ENCODE data around the gene ZFP69.
"Not testable (repeated sequence)": the region's sequence is repeated elsewhere in the genome, so short reads cannot be mapped to it uniquely, and the experiment has no call there.

Gene ZFP69

GRCh38 chr1:40462956-40463590 is 14.0 kb upstream of the ZFP69 start:
- H3K4me1 ChIP-seq (ENCODE audit: control insufficient read depth, insufficient read depth, low read length): no peaks in the 10 kb centered on the region
- peaks cover 35% of the 10 kb centered on the region for H3K9me3 ChIP-seq (ENCODE audit: control insufficient read depth, low read length)
- H3K27me3 ChIP-seq (ENCODE audit: control insufficient read depth, insufficient read depth, low read length): no peaks in the 10 kb centered on the region
- H3K4me3 ChIP-seq (ENCODE audit: low read length): no peak overlapping the region
- H3K9ac ChIP-seq (ENCODE audit: low read length): no peak overlapping the region
- H3K36me3 ChIP-seq (ENCODE audit: control insufficient read depth, insufficient read depth, low read length): no peaks in the 10 kb centered on the region

- Histone ChIP-seq H3K9ac (ENCODE audit: low read length) (no peak overlapping the region), H3K27me3 (ENCODE audit: control insufficient read depth, insufficient read depth, low read length) (no peaks in the 10 kb centered on the region), H3K9me3 (ENCODE audit: control insufficient read depth, low read length) (peaks cover 11% of the 10 kb centered on the region), H3K36me3 (ENCODE audit: control insufficient read depth, insufficient read depth, low read length) (no peaks in the 10 kb centered on the region), H3K4me1 (ENCODE audit: control insufficient read depth, insufficient read depth, low read length) (no peaks in the 10 kb centered on the region), H3K4me3 (ENCODE audit: low read length) (no peak overlapping the region)
Observed at GRCh38 chr1:40469327-40469726, 7.8 kb upstream of the ZFP69 start.

- Histone ChIP-seq H3K27me3 (ENCODE audit: control insufficient read depth, insufficient read depth, low read length) (no peaks in the 10 kb centered on the region), H3K4me3 (ENCODE audit: low read length) (no peak overlapping the region), H3K9me3 (ENCODE audit: control insufficient read depth, low read length) (no peaks in the 10 kb centered on the region), H3K36me3 (ENCODE audit: control insufficient read depth, insufficient read depth, low read length) (no peaks in the 10 kb centered on the region), H3K4me1 (ENCODE audit: control insufficient read depth, insufficient read depth, low read length) (no peaks in the 10 kb centered on the region), H3K9ac (ENCODE audit: low read length) (no peak overlapping the region)
Observed at GRCh38 chr1:40475268-40475667, 1.8 kb upstream of the ZFP69 start.

GRCh38 chr1:40477678-40478053 is 576 bp downstream of the ZFP69 start:
- peak overlapping the region; percentile 71 for H3K4me3 ChIP-seq (ENCODE audit: low read length)
- peak overlapping the region; percentile 83 for H3K9ac ChIP-seq (ENCODE audit: low read length)
- no peaks in the 10 kb centered on the region for H3K9me3 ChIP-seq (ENCODE audit: control insufficient read depth, low read length)
- H3K4me1 ChIP-seq (ENCODE audit: control insufficient read depth, insufficient read depth, low read length): no peaks in the 10 kb centered on the region
- H3K36me3 ChIP-seq (ENCODE audit: control insufficient read depth, insufficient read depth, low read length): no peaks in the 10 kb centered on the region
- H3K27me3 ChIP-seq (ENCODE audit: control insufficient read depth, insufficient read depth, low read length): no peaks in the 10 kb centered on the region

GRCh38 chr1:40478276-40478675 is 1.2 kb downstream of the ZFP69 start:
- Histone ChIP-seq H3K4me1 (ENCODE audit: control insufficient read depth, insufficient read depth, low read length) (no peaks in the 10 kb centered on the region), H3K36me3 (ENCODE audit: control insufficient read depth, insufficient read depth, low read length) (no peaks in the 10 kb centered on the region), H3K27me3 (ENCODE audit: control insufficient read depth, insufficient read depth, low read length) (no peaks in the 10 kb centered on the region), H3K9me3 (ENCODE audit: control insufficient read depth, low read length) (no peaks in the 10 kb centered on the region), H3K9ac (ENCODE audit: low read length) (no peak overlapping the region), H3K4me3 (ENCODE audit: low read length) (peak overlapping the region; percentile 71)

GRCh38 chr1:40479156-40479555 is 2.1 kb downstream of the ZFP69 start:
- Histone ChIP-seq H3K4me1 (ENCODE audit: control insufficient read depth, insufficient read depth, low read length) (no peaks in the 10 kb centered on the region), H3K9me3 (ENCODE audit: control insufficient read depth, low read length) (no peaks in the 10 kb centered on the region), H3K9ac (ENCODE audit: low read length) (no peak overlapping the region), H3K36me3 (ENCODE audit: control insufficient read depth, insufficient read depth, low read length) (no peaks in the 10 kb centered on the region), H3K27me3 (ENCODE audit: control insufficient read depth, insufficient read depth, low read length) (no peaks in the 10 kb centered on the region), H3K4me3 (ENCODE audit: low read length) (no peak overlapping the region)

- no peak overlapping the region for H3K4me3 ChIP-seq (ENCODE audit: low read length)
- H3K9ac ChIP-seq (ENCODE audit: low read length): no peak overlapping the region
- no peaks in the 10 kb centered on the region for H3K27me3 ChIP-seq (ENCODE audit: control insufficient read depth, insufficient read depth, low read length)
- H3K36me3 ChIP-seq (ENCODE audit: control insufficient read depth, insufficient read depth, low read length): no peaks in the 10 kb centered on the region
- no peaks in the 10 kb centered on the region for H3K4me1 ChIP-seq (ENCODE audit: control insufficient read depth, insufficient read depth, low read length)
- H3K9me3 ChIP-seq (ENCODE audit: control insufficient read depth, low read length): peaks cover 5% of the 10 kb centered on the region
Observed at GRCh38 chr1:40495315-40495903, 18.3 kb downstream of the ZFP69 start.

- not testable (repeated sequence) for H3K36me3 ChIP-seq (ENCODE audit: control insufficient read depth, insufficient read depth, low read length); H3K9me3 ChIP-seq (ENCODE audit: control insufficient read depth, low read length); H3K27me3 ChIP-seq (ENCODE audit: control insufficient read depth, insufficient read depth, low read length); H3K4me1 ChIP-seq (ENCODE audit: control insufficient read depth, insufficient read depth, low read length); H3K9ac ChIP-seq (ENCODE audit: low read length); H3K4me3 ChIP-seq (ENCODE audit: low read length)
Observed at GRCh38 chr1:40502651-40503050, 25.6 kb downstream of the ZFP69 start.

- Histone ChIP-seq H3K27me3 (ENCODE audit: control insufficient read depth, insufficient read depth, low read length) (no peaks in the 10 kb centered on the region), H3K36me3 (ENCODE audit: control insufficient read depth, insufficient read depth, low read length) (no peaks in the 10 kb centered on the region), H3K9me3 (ENCODE audit: control insufficient read depth, low read length) (no peaks in the 10 kb centered on the region), H3K4me1 (ENCODE audit: control insufficient read depth, insufficient read depth, low read length) (peaks cover 6% of the 10 kb centered on the region), H3K4me3 (ENCODE audit: low read length) (peak overlapping the region; percentile 43), H3K9ac (ENCODE audit: low read length) (peak overlapping the region; percentile 64)
Observed at GRCh38 chr1:40507973-40508372, 30.9 kb downstream of the ZFP69 start.

GRCh38 chr1:40508375-40509341 is 31.6 kb downstream of the ZFP69 start, which contains the start of gene EXO5:
EXO5 (plus strand) TSS chr1:40508767; CDS start chr1:40514545, 5,778 bp downstream.
- Histone ChIP-seq H3K9ac (ENCODE audit: low read length) (peak within 1 kb of the TSS; percentile 64), H3K36me3 (ENCODE audit: control insufficient read depth, insufficient read depth, low read length) (no peaks in the 10 kb centered on the region), H3K9me3 (ENCODE audit: control insufficient read depth, low read length) (no peaks in the 10 kb centered on the region), H3K4me1 (ENCODE audit: control insufficient read depth, insufficient read depth, low read length) (peaks cover 6% of the 10 kb centered on the region), H3K27me3 (ENCODE audit: control insufficient read depth, insufficient read depth, low read length) (no peaks in the 10 kb centered on the region), H3K4me3 (ENCODE audit: low read length) (peak within 1 kb of the TSS; percentile 43)

GRCh38 chr1:40519517-40519916 is 42.4 kb downstream of the ZFP69 start:
- Histone ChIP-seq H3K9me3 (ENCODE audit: control insufficient read depth, low read length) (peaks cover 5% of the 10 kb centered on the region), H3K4me1 (ENCODE audit: control insufficient read depth, insufficient read depth, low read length) (no peaks in the 10 kb centered on the region), H3K27me3 (ENCODE audit: control insufficient read depth, insufficient read depth, low read length) (no peaks in the 10 kb centered on the region), H3K9ac (ENCODE audit: low read length) (no peak overlapping the region), H3K36me3 (ENCODE audit: control insufficient read depth, insufficient read depth, low read length) (no peaks in the 10 kb centered on the region), H3K4me3 (ENCODE audit: low read length) (no peak overlapping the region)

Data from mucosa of stomach (tissue), 1 donor.